HEK293 (cell line): ENCODE measurements around the gene PGGHG.

Source experiments
- ATF2 ChIP-seq: fragments of 450-650 bp; formaldehyde crosslinking; IDR thresholded peaks from 2 replicates; pipeline ENCODE4 v1.5.1; 2016; ENCODE audit warnings: missing biosample characterization, missing genetic modification characterization, low read depth
- CTCF ChIP-seq: fragments of 450-650 bp; formaldehyde crosslinking; IDR thresholded peaks from 2 replicates; pipeline ENCODE4 v1.5.1; 2016; ENCODE audit warnings: missing biosample characterization, missing genetic modification characterization
- MYNN ChIP-seq: fragments of 450-650 bp; formaldehyde crosslinking; IDR thresholded peaks from 2 replicates; pipeline ENCODE4 v1.5.1; 2016; ENCODE audit warnings: missing biosample characterization, missing genetic modification characterization, borderline replicate concordance
- SCRT2 ChIP-seq: fragments of 450-650 bp; formaldehyde crosslinking; IDR thresholded peaks from 2 replicates; pipeline ENCODE4 v1.5.1; 2016; ENCODE audit warnings: missing biosample characterization, missing genetic modification characterization
- ZBTB26 ChIP-seq: fragments of 450-650 bp; formaldehyde crosslinking; optimal IDR thresholded peaks from 2 replicates; pipeline ENCODE3; 2016; ENCODE audit warnings: missing biosample characterization, mild to moderate bottlenecking, missing genetic modification characterization
- ZNF280C ChIP-seq: fragments of 450-650 bp; formaldehyde crosslinking; IDR thresholded peaks from 2 replicates; pipeline ENCODE4 v1.5.1; 2016; ENCODE audit warnings: missing biosample characterization, missing genetic modification characterization
- ZNF513 ChIP-seq: fragments of 450-650 bp; IDR thresholded peaks from 2 replicates; pipeline ENCODE4 v1.5.1; 2018; ENCODE audit warnings: missing biosample characterization, missing genetic modification characterization
- ZNF514 ChIP-seq: fragments of 450-650 bp; formaldehyde crosslinking; IDR thresholded peaks from 2 replicates; pipeline ENCODE4 v1.5.1; 2016; ENCODE audit warnings: missing biosample characterization, missing genetic modification characterization

GRCh38 chr11:299081-299891 is 10.4 kb downstream of the PGGHG start, which contains the start of gene IFITM5:
- TF ChIP-seq ATF2 (no peak), CTCF (tag by site-specific recombination) (no peak), MYNN (tag by site-specific recombination) (no peak), ZNF280C (tag by site-specific recombination) (no peak), ZNF513 (tag by site-specific recombination) (no peak), ZNF514 (no peak), ZBTB26 (no peak), SCRT2 (tag by site-specific recombination) (no peak)
